OCI-LY3 (cell line): Measurements from ENCODE around the gene CYP2W1.

ENCODE experiments used
- EZH2phosphoT487 ChIP-seq: fragments of 200-600 bp; shearing (Covaris generic); IDR thresholded peaks from 2 replicates; pipeline ENCODE4 v1.6.1; 2018; ENCODE audit warnings: antibody characterized with exemption, mixed run types, low read depth
- TF ChIP-seq, protein P1 (sequence below): fragments of 200-600, 300-600 bp; sonication (generic); IDR thresholded peaks from 2 replicates; pipeline ENCODE4 v1.5.1; 2014; ENCODE audit warnings: antibody characterized with exemption, low read length, low read depth

DNA sequence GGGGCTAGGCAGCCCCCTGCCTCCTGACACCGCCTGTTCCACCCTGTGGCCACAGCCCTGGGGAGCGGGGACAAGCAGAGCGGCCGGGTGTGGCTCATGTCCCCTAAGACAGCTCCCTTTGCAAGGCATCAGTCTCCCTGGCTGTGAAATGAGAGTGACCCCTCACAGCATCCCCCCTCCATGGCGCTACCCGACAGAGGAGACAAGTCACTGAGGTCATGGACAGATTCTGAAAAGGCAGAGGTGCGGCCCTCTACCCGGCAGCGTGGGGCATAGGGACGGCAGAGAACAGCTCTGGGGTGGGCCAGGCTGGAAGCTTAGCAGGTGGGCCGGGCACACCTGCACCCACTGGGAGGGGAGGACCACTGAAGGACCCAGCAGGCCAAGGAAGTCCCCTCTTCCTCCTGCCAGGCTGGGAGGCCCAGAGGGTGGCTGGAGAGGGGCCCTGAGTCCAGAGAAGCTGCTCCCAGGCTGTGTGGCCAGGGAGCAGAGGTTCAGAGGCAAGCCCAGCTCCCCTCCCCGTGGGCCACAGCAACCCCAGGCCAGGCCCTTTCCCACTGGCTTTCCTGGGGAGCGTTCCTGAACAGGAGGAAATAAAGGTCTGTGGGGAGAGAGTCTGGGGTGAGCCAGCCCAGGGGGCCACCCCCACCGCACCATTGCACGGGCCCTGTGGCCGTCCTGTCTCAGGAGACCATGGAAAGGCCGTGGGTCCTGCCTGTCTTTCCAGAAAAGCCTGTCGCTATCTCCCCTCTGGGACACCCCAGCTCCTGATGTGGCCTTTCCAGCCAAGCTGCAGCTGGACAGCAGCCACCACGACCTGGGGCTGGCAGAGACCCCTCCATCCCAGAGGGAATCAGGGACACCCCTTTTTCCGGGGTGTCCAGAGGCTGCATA, 30.2 kb upstream of the CYP2W1 start:
- TF ChIP-seq, protein P1, sequence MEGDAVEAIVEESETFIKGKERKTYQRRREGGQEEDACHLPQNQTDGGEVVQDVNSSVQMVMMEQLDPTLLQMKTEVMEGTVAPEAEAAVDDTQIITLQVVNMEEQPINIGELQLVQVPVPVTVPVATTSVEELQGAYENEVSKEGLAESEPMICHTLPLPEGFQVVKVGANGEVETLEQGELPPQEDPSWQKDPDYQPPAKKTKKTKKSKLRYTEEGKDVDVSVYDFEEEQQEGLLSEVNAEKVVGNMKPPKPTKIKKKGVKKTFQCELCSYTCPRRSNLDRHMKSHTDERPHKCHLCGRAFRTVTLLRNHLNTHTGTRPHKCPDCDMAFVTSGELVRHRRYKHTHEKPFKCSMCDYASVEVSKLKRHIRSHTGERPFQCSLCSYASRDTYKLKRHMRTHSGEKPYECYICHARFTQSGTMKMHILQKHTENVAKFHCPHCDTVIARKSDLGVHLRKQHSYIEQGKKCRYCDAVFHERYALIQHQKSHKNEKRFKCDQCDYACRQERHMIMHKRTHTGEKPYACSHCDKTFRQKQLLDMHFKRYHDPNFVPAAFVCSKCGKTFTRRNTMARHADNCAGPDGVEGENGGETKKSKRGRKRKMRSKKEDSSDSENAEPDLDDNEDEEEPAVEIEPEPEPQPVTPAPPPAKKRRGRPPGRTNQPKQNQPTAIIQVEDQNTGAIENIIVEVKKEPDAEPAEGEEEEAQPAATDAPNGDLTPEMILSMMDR = no peak
- TF ChIP-seq EZH2phosphoT487 = no peak
